ENCODE measurements around the gene PBLD. TPM values are rescaled to one million over a fixed set of nuclear protein-coding genes. Genes with fewer than 3 reads are reported as not detected.
"Not testable (repeated sequence)": the region's sequence is repeated elsewhere in the genome, so short reads cannot be mapped to it uniquely, and the experiment has no call there.

The PBLD gene
- total and polyA plus RNA-seq, 8 donors: 11.9 to 47.5 (median 26.5) TPM

- no peak for FAIRE-seq
- Histone ChIP-seq H3K4me1 (no peaks in the 10 kb centered on the region), H3K27ac (no peak overlapping the region), H3K4me3 (no peak overlapping the region), H3K27me3 (no peaks in the 10 kb centered on the region), H3K9me3 (no peaks in the 10 kb centered on the region), H3K36me3 (no peaks in the 10 kb centered on the region)
- ATAC-seq: no peak
- DNase-seq: no peak
- no peak for TF ChIP-seq CTCF (IDR thresholded peaks at IDR 0.05)
- intact Hi-C loops (cut with DNase I): no loop called here
- WGBS, 2 donors: 83 to 89% methylated on average over 1 of the region's 1 CpG
Measured at GRCh38 chr10:68318331-68319059, 14.2 kb downstream of the PBLD start.

GRCh38 chr10:68315582-68315981 lies 17.1 kb downstream of the PBLD start:
- Histone ChIP-seq H3K4me3 (no peak overlapping the region), H3K4me1 (no peaks in the 10 kb centered on the region), H3K27me3 (no peaks in the 10 kb centered on the region), H3K36me3 (no peaks in the 10 kb centered on the region), H3K27ac (no peak overlapping the region), H3K9me3 (no peaks in the 10 kb centered on the region)
- DNase-seq: no peak
- ATAC-seq: no peak
- 74 to 97% methylated on average over 1 of the region's 1 CpG for WGBS, 2 donors
- no peak for FAIRE-seq
- intact Hi-C loops (cut with DNase I): no loop called here
- no peak for TF ChIP-seq CTCF (IDR thresholded peaks at IDR 0.05)

- H3K27ac ChIP-seq; DNase-seq; ATAC-seq; H3K27me3 ChIP-seq; H3K4me3 ChIP-seq; H3K4me1 ChIP-seq; H3K36me3 ChIP-seq; intact Hi-C loops (cut with DNase I); FAIRE-seq; H3K9me3 ChIP-seq: not testable (repeated sequence)
- 66 to 71% methylated on average over 6 of the region's 6 CpGs for WGBS, 2 donors
Measured at GRCh38 chr10:68314930-68315329, 17.8 kb downstream of the PBLD start.

- FAIRE-seq (no peak), ATAC-seq (no peak), DNase-seq (no peak)
- Histone ChIP-seq H3K9me3 (no peaks in the 10 kb centered on the region), H3K4me1 (no peaks in the 10 kb centered on the region), H3K27ac (no peak overlapping the region), H3K4me3 (no peak overlapping the region), H3K27me3 (no peaks in the 10 kb centered on the region), H3K36me3 (no peaks in the 10 kb centered on the region)
- intact Hi-C loops (cut with DNase I): no loop called here
- no peak for TF ChIP-seq CTCF (IDR thresholded peaks at IDR 0.05)
Measured at GRCh38 chr10:68310531-68310930, 22.2 kb downstream of the PBLD start.

- intact Hi-C loops (cut with DNase I): no loop called here
- no peak for FAIRE-seq
- TF ChIP-seq CTCF (IDR thresholded peaks at IDR 0.05): no peak
- peak overlapping the region in 2 of 4 donors; percentile 72 to 86 for H3K27ac ChIP-seq
- H3K4me3 ChIP-seq: peak overlapping the region; percentile 15 to 37 (median 28)
- no peaks in the 10 kb centered on the region for H3K27me3 ChIP-seq
- H3K9me3 ChIP-seq: no peaks in the 10 kb centered on the region
- no peak for DNase-seq
- WGBS, 2 donors: 0 to 21% methylated on average over 1 of the region's 1 CpG
- H3K36me3 ChIP-seq: no peaks in the 10 kb centered on the region
- H3K4me1 ChIP-seq: peaks cover 16 to 20% (median 16%) of the 10 kb centered on the region in 3 donors
- ATAC-seq: peak in 2 of 4 donors; percentile 2 to 9
Measured at GRCh38 chr10:68305854-68306253, 26.9 kb downstream of the PBLD start.
